SJCRH30 (cell line): ENCODE measurements around the gene CACNG4. TPM values are rescaled to one million over a fixed set of nuclear protein-coding genes. Genes with fewer than 3 reads are reported as not detected.

Experiments
- DNase-seq, 2 experiments: peaks; one replicate each; pipeline ENCODE4 v3.0.0-alpha.2; 2015 to 2020
- H3K27ac ChIP-seq: fragments of 250-450 bp; sonication (Bioruptor Pico); 2 replicates; pipeline ENCODE4 v1.5.1; 2020; ENCODE audit warnings: mild to moderate bottlenecking, moderate library complexity
- H3K27me3 ChIP-seq: fragments of 250-450 bp; sonication (Bioruptor Pico); 2 replicates; pipeline ENCODE4 v1.5.1; 2020; ENCODE audit warnings: mild to moderate bottlenecking, moderate library complexity
- H3K36me3 ChIP-seq: fragments of 250-450 bp; sonication (Bioruptor Pico); 2 replicates; pipeline ENCODE4 v1.5.1; 2020; ENCODE audit warnings: mild to moderate bottlenecking, moderate library complexity
- H3K4me1 ChIP-seq: fragments of 250-450 bp; sonication (Bioruptor Pico); 2 replicates; pipeline ENCODE4 v1.5.1; 2020; ENCODE audit warnings: mild to moderate bottlenecking, moderate library complexity
- H3K4me3 ChIP-seq: fragments of 250-450 bp; sonication (Bioruptor Pico); 2 replicates; pipeline ENCODE4 v1.5.1; 2020; ENCODE audit warnings: mild to moderate bottlenecking, moderate library complexity
- H3K9me3 ChIP-seq: fragments of 250-450 bp; sonication (Bioruptor Pico); replicated peaks from 2 replicates; pipeline ENCODE4 v1.5.1; 2020; ENCODE audit warnings: mild to moderate bottlenecking, moderate library complexity
- total RNA-seq: library from RNA; depleted of rRNA; stranded (reverse); fragments of >200 nt; shearing (Covaris generic); gene quantifications from 2 replicates; pipeline ENCODE4 v1.2.3, GENCODE V29; 2014

Gene CACNG4
- total RNA-seq, 1 experiment from 2014 or later: 0.49 TPM

GRCh38 chr17:67052720-67053437, 88.4 kb downstream of the CACNG4 start:
- H3K4me1 ChIP-seq: no peaks in the 10 kb centered on the region
- no peak overlapping the region for H3K27ac ChIP-seq
- no peaks in the 10 kb centered on the region for H3K27me3 ChIP-seq
- H3K4me3 ChIP-seq: no peak overlapping the region
- H3K36me3 ChIP-seq: no peaks in the 10 kb centered on the region
- DNase-seq: no peak
- H3K9me3 ChIP-seq: peaks cover 12% of the 10 kb centered on the region

- Histone ChIP-seq H3K27me3 (no peaks in the 10 kb centered on the region), H3K9me3 (peaks cover 9% of the 10 kb centered on the region), H3K27ac (no peak overlapping the region), H3K36me3 (no peaks in the 10 kb centered on the region), H3K4me3 (no peak overlapping the region), H3K4me1 (no peaks in the 10 kb centered on the region)
- no peak for DNase-seq
Observed at GRCh38 chr17:67053438-67054000, 89.0 kb downstream of the CACNG4 start.

DNA sequence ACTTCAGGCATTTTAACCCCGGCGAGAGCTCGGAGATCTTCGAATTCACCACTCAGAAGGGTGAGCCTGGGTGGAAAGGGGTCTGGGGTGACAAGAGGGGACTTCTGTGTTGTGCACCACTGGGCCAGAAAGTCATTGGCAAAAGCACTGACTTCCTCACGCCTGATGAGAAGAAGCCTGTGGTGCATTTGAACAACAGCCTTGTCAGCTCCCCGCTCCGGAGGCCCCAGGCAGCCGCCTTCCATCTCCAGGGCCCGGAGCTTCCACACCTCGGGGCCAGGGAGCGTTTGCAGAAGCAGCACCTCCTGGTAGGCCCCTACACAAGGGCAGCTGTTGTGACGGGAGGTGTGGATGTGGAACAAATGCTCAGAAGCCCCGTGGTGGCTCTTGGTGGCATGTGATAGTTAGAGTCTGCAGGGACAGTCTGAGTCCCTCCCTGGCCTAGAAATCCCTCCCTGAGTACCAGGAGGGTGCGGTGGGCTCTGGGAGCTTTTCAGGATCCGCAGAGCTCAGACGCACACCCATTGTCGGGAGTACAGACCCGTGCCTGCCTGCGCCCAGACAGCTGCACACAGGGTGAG, 89.6 kb downstream of the CACNG4 start:
- H3K27me3 ChIP-seq: no peaks in the 10 kb centered on the region
- H3K9me3 ChIP-seq: peaks cover 4% of the 10 kb centered on the region
- H3K4me1 ChIP-seq: no peaks in the 10 kb centered on the region
- no peak overlapping the region for H3K27ac ChIP-seq
- H3K4me3 ChIP-seq: no peak overlapping the region
- DNase-seq: no peak
- H3K36me3 ChIP-seq: no peaks in the 10 kb centered on the region

- H3K9me3 ChIP-seq: no peaks in the 10 kb centered on the region
- H3K4me3 ChIP-seq: no peak overlapping the region
- no peaks in the 10 kb centered on the region for H3K27me3 ChIP-seq
- DNase-seq: no peak
- H3K36me3 ChIP-seq: no peaks in the 10 kb centered on the region
- H3K27ac ChIP-seq: no peak overlapping the region
- no peaks in the 10 kb centered on the region for H3K4me1 ChIP-seq
Observed at GRCh38 chr17:67054608-67055007, 90.1 kb downstream of the CACNG4 start.

DNA sequence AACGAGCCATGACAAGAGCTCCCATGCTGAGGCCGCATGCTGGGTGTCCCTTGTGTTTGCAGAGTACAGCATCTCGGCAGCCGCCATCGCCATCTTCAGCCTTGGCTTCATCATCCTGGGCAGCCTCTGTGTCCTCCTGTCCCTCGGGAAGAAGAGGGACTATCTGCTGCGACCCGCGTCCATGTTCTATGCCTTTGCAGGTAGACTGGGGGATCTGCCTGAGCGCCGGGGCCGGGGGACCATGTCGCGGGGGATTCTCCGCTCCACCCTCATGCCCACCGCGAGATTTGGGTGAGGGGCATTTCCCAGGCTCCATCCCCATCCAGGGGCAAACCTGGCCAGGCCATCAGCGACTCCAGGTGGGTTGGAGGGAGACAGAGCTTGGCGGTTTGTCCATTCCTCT, 90.5 kb downstream of the CACNG4 start:
- no peaks in the 10 kb centered on the region for H3K4me1 ChIP-seq
- no peaks in the 10 kb centered on the region for H3K36me3 ChIP-seq

GRCh38 chr17:67055811-67056745, 91.6 kb downstream of the CACNG4 start:
- Histone ChIP-seq H3K4me1 (no peaks in the 10 kb centered on the region), H3K9me3 (no peaks in the 10 kb centered on the region), H3K4me3 (no peak overlapping the region), H3K36me3 (no peaks in the 10 kb centered on the region), H3K27ac (no peak overlapping the region), H3K27me3 (no peaks in the 10 kb centered on the region)
- DNase-seq: no peak

More for the DNA sequence above, 90.5 kb downstream of the CACNG4 start:
- Histone ChIP-seq H3K4me3 (no peak overlapping the region), H3K9me3 (no peaks in the 10 kb centered on the region), H3K27ac (no peak overlapping the region), H3K27me3 (no peaks in the 10 kb centered on the region)
- DNase-seq: no peak

GRCh38 chr17:67056746-67057490, 92.4 kb downstream of the CACNG4 start:
- Histone ChIP-seq H3K4me1 (no peaks in the 10 kb centered on the region), H3K4me3 (no peak overlapping the region), H3K9me3 (no peaks in the 10 kb centered on the region), H3K36me3 (no peaks in the 10 kb centered on the region), H3K27me3 (no peaks in the 10 kb centered on the region), H3K27ac (no peak overlapping the region)
- DNase-seq: no peak

- no peak overlapping the region for H3K4me3 ChIP-seq
- H3K9me3 ChIP-seq: no peaks in the 10 kb centered on the region
- DNase-seq: no peak
- no peaks in the 10 kb centered on the region for H3K4me1 ChIP-seq
- no peak overlapping the region for H3K27ac ChIP-seq
- no peaks in the 10 kb centered on the region for H3K27me3 ChIP-seq
- H3K36me3 ChIP-seq: no peaks in the 10 kb centered on the region
Observed at GRCh38 chr17:67058036-67058435, 93.5 kb downstream of the CACNG4 start.

GRCh38 chr17:67059372-67059771, 94.9 kb downstream of the CACNG4 start:
- Histone ChIP-seq H3K27me3 (no peaks in the 10 kb centered on the region), H3K4me3 (no peak overlapping the region), H3K36me3 (no peaks in the 10 kb centered on the region), H3K4me1 (no peaks in the 10 kb centered on the region), H3K9me3 (no peaks in the 10 kb centered on the region), H3K27ac (no peak overlapping the region)
- DNase-seq: no peak

DNA sequence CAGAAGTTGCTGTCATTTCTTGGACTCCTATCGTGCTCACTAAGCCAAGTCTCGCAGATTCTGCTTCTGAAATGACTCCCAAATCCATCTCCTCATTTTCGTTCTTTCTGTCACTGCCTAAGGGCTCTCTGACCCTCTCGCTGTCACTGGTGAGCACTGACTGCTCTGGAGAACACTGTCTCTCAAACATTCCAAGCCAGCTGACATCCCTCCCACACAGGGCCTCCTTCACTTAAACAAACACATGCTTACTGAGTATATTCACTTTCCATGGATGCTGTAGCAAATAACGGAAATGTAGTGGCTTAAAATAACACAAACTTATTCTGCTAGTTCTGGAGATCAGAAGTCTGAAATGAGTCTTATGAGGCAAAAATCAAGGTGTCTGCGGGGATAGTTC, 98.6 kb downstream of the CACNG4 start:
- H3K36me3 ChIP-seq: no peaks in the 10 kb centered on the region
- no peak overlapping the region for H3K4me3 ChIP-seq
- no peak overlapping the region for H3K27ac ChIP-seq
- no peaks in the 10 kb centered on the region for H3K9me3 ChIP-seq
- 0 out of 2 replicates have a peak, but pooled peaks cover 4% of the 10 kb centered on the region for H3K4me1 ChIP-seq
- H3K27me3 ChIP-seq: no peaks in the 10 kb centered on the region
- DNase-seq: no peak

- Histone ChIP-seq H3K36me3 (no peaks in the 10 kb centered on the region), H3K27me3 (no peaks in the 10 kb centered on the region), H3K27ac (no peak overlapping the region), H3K4me3 (no peak overlapping the region), H3K9me3 (no peaks in the 10 kb centered on the region), H3K4me1 (0 out of 2 replicates have a peak, but pooled peaks cover 4% of the 10 kb centered on the region)
- no peak for DNase-seq
Observed at GRCh38 chr17:67066717-67067116, 102.2 kb downstream of the CACNG4 start.

GRCh38 chr17:67067571-67068482, 103.3 kb downstream of the CACNG4 start:
- Histone ChIP-seq H3K27me3 (no peaks in the 10 kb centered on the region), H3K4me1 (0 out of 2 replicates have a peak, but pooled peaks cover 4% of the 10 kb centered on the region), H3K9me3 (no peaks in the 10 kb centered on the region), H3K36me3 (no peaks in the 10 kb centered on the region), H3K4me3 (no peak overlapping the region), H3K27ac (no peak overlapping the region)
- DNase-seq: no peak

DNA sequence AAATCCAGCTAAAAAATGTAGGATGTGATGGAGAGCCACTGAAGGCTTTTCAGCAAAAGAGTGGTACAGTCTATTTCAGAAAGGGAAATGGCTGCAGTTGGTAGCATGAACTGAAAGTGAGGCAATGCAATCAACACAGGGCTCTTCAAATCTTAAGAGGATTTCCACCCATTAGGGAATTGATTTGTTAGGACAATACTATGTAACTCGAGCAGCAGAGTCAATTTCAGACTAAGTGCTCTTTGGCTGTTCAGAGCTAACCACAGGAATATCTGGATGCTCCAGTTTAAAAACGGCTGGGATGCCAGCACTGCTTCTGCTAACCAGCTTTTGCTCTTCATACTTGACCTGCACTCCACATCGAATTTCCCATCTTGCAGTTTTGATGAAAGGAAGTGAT, 104.5 kb downstream of the CACNG4 start:
- no peaks in the 10 kb centered on the region for H3K36me3 ChIP-seq
- H3K27ac ChIP-seq: no peak overlapping the region

More for the DNA sequence above, 104.5 kb downstream of the CACNG4 start:
- Histone ChIP-seq H3K4me3 (no peak overlapping the region), H3K9me3 (no peaks in the 10 kb centered on the region), H3K27me3 (no peaks in the 10 kb centered on the region), H3K4me1 (0 out of 2 replicates have a peak, but pooled peaks cover 4% of the 10 kb centered on the region)
- DNase-seq: no peak
